B cell (primary cell): ENCODE measurements around the gene EXT2.

ENCODE experiments used
- CTCF ChIP-seq: fragments of 200-600 bp; IDR thresholded peaks from one replicate; pipeline ENCODE4 v1.8.0; 2022; ENCODE audit warnings: antibody characterized with exemption, mild to moderate bottlenecking
- EZH2 ChIP-seq: IDR thresholded peaks from 2 replicates; pipeline ENCODE4 v1.6.1; 2012; ENCODE audit warnings: borderline replicate concordance, low read depth, mild to moderate bottlenecking, moderate library complexity, low read length; ENCODE audit not compliant: insufficient read depth, poor library complexity, severe bottlenecking

- TF ChIP-seq CTCF (no peak), EZH2 (no peak)
Measured at GRCh38 chr11:44139565-44140330, 44.3 kb downstream of the EXT2 start.
